ENCODE measurements around the gene ARID4B.
"Not testable (repeated sequence)": the region's sequence is repeated elsewhere in the genome, so short reads cannot be mapped to it uniquely, and the experiment has no call there.

ARID4B gene

GRCh38 chr1:235313931-235314678 lies 13.9 kb downstream of the ARID4B start:
- peak; percentile 31 for DNase-seq (ENCODE audit: low read depth)
- H3K4me3 ChIP-seq (ENCODE audit: low read length): no peak overlapping the region
- no peak for TF ChIP-seq CTCF (IDR thresholded peaks at IDR 0.05; ENCODE audit: insufficient read depth, low read depth, low read length, missing control alignments)

GRCh38 chr1:235313262-235313661 lies 14.7 kb downstream of the ARID4B start:
- peak; percentile 82 for DNase-seq (ENCODE audit: low read depth)
- no peak for TF ChIP-seq CTCF (IDR thresholded peaks at IDR 0.05; ENCODE audit: insufficient read depth, low read depth, low read length, missing control alignments)
- H3K4me3 ChIP-seq (ENCODE audit: low read length): no peak overlapping the region

DNA sequence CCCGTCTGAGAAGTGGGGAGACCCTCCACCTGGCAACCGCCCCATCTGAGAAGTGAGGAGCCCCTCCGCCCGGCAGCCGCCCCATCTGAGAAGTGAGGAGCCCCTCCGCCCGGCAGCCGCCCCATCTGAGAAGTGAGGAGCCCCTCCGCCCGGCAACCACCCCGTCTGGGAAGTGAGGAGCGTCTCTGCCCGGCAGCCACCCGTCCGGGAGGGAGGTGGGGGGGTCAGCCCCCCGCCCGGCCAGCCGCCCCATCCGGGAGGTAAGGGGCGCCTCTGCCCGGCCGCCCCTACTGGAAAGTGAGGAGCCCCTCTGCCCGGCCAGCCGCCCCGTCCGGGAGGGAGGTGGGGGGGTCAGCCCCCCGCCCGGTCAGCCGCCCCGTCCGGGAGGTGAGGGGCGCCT lies 18.8 kb downstream of the ARID4B start:
- not testable (repeated sequence) for DNase-seq (ENCODE audit: low read depth); H3K4me3 ChIP-seq (ENCODE audit: low read length)

DNA sequence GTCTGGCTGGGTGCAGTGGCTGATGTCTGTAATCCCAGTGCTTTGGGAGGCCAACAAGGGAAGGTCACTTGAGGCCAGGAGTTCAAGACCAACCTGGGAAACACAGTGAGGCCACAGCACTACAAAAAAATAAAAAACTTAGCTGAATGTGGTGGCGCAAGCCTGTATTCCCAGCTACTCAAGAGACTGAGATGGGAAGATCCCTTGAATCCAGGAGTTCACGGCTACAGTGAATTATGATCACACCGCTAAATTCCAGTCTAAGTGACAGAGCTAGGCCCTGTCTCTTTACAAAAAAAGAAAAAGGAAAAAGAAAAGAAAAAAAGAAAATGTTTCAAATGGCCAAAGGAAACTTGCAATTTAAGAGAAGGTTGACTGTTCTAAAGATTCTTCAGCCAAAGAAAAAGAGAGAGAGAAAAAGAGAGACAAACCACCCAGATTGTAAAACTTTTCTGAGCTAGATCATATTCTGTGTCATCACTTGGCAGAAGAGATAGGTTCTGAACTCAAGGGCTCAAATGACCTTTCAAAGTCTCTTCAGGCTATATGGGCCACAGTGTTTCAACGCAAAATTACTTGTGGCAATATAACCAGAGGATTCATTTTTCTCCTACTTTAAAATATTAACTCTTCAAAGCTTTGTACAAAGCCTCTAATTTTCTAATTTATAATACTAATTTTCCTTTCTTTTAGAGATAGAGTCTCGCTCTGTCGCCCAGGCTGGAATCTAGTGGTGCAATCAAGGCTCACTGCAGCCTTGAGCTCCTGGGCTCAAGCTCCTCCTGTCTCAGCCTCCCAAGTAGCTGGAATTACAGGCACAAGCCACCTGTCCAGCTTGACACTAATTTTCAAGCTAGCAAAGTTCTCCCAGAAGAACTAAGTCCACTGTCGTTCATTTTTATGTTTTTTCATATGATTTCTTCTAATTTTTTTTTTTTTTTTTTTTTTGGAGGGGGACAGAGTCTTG lies 20.5 kb downstream of the ARID4B start:
- no peak overlapping the region for H3K4me3 ChIP-seq (ENCODE audit: low read length)
- no peak for TF ChIP-seq CTCF (IDR thresholded peaks at IDR 0.05; ENCODE audit: insufficient read depth, low read depth, low read length, missing control alignments)
- DNase-seq (ENCODE audit: low read depth): no peak

DNA sequence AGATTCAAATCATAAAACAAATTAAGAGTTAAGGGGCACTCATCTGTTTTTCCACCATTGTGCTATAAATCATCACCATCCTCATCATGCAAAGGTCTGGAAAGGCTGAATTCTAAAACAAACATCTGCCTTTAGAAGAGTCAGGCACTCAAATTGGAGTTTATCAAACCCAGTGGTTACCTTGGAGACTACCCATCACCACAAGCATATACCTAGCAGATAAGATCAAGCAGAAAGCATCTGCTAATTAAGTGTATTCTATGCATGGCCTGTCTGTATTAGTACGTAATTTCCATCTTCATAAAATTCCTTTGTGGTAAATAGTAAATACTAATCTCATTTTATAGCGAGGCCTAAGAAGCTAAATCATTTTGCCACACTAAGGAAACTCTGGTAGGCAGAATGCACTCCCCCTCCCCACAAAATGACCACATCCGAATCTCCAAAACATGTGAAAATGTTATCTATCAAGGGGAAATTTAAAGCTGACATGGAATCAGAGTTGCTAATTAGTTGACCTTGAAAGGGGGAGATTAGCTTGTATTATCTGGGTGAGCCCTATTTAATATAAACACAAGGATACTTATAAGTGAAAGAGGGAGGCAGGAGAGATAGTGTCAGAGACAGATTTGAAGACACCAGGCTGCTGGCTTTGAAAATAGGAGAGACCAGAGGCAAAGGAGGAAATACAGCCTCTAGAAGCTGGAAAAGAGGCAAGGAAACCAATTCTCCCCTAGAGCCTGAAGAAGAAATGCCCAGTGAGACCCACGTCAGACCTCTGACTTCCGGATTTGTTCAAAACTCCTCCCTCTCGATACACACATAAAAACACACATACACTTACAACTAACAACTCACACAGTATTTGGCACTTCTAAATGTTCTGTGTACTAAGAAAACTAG lies 23.2 kb downstream of the ARID4B start:
- DNase-seq (ENCODE audit: low read depth): no peak
- H3K4me3 ChIP-seq (ENCODE audit: low read length): no peak overlapping the region
- no peak for TF ChIP-seq CTCF (IDR thresholded peaks at IDR 0.05; ENCODE audit: insufficient read depth, low read depth, low read length, missing control alignments)

- TF ChIP-seq CTCF (IDR thresholded peaks at IDR 0.05; ENCODE audit: insufficient read depth, low read depth, low read length, missing control alignments): no peak
- DNase-seq (ENCODE audit: low read depth): no peak
Observed at GRCh38 chr1:235302143-235302542, 25.8 kb downstream of the ARID4B start.

More at GRCh38 chr1:235302143-235302542, 25.8 kb downstream of the ARID4B start:
- no peak overlapping the region for H3K4me3 ChIP-seq (ENCODE audit: low read length)

Data from epithelial cell of esophagus (primary cell).